ENCODE measurements around the gene ADGRG6.

- TF ChIP-seq RAD21 (IDR thresholded peaks at IDR 0.05) (no peak), REST (IDR thresholded peaks at IDR 0.05) (no peak), CTCF (IDR thresholded peaks at IDR 0.05; ENCODE audit: low read depth, low read length, missing input control) (no peak), ATF3 (IDR thresholded peaks at IDR 0.05) (no peak), HNF4G (IDR thresholded peaks at IDR 0.05) (no peak), SP1 (IDR thresholded peaks at IDR 0.05) (no peak), MAX (IDR thresholded peaks at IDR 0.05) (no peak), YY1 (IDR thresholded peaks at IDR 0.05) (no peak), JUND (IDR thresholded peaks at IDR 0.05) (no peak), TAF1 (conservative IDR thresholded peaks at IDR 0.05) (no peak), RXRA (IDR thresholded peaks at IDR 0.05) (no peak)
These were observed 75.7 kb downstream of the ADGRG6 start for GRCh38 chr6:142377497-142377848.

All from liver (tissue), 3 donors.